ENCODE results near the gene PPME1.

PPME1 gene

GRCh38 chr11:74279256-74279655 is 108.2 kb downstream of the PPME1 start:
- DNase-seq (ENCODE audit: low read depth, low spot score): no peak

- no peak for DNase-seq (ENCODE audit: low read depth, low spot score)
These were observed 109.4 kb downstream of the PPME1 start for GRCh38 chr11:74280494-74280893.

GRCh38 chr11:74282421-74282820 is 111.3 kb downstream of the PPME1 start:
- no peak for DNase-seq (ENCODE audit: low read depth, low spot score)

GRCh38 chr11:74282914-74283371 is 111.9 kb downstream of the PPME1 start:
- peak; percentile 18 for DNase-seq (ENCODE audit: low read depth, low spot score)

DNA sequence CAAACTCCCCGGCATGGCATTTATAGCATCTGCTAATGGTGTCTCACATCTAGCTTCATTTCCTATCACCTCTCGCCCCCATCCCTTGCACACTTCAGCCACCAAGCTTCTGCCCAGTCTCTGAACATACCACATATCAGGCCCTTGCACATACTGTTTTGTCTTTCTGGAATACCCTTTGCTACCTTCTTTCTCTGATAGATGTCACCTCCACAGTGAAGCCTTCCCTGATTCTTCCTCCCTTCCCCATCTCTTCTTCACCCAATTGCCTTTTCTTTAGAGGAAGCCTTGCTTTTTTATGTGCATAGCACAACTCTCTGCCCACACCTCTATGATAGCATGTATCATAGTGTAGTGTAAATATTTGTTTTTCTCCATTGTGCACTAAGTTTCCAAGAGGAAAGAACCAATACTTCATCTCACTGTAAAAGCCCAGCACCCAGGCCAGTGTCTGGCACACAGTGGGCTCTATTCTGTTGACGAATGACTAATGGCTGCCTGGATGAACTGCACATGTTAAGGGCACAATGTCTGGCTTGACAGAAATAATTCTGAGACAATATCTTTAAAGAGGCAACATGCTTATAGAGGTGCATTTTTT is 112.6 kb downstream of the PPME1 start:
- no peak for DNase-seq (ENCODE audit: low read depth, low spot score)

GRCh38 chr11:74284466-74284865 is 113.4 kb downstream of the PPME1 start:
- no peak for DNase-seq (ENCODE audit: low read depth, low spot score)

DNA sequence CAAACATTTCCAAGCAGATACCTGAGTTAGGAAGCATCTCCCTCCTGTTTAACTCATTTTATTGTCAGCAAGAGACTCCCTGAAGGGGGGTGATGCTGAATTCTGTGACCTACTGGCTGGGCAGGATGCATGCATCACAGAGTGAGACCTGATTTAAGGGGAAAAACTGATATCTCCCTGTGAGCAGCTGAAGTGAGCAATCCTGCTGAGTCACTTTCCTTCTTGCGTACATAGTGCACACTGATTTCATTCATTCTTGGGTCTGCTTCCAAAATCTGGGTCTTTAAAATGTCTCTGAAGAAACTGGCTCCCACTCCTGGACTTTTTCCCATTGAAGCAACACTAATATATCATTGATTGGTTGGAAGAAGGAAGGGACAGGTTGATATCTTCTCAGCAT is 117.1 kb downstream of the PPME1 start:
- DNase-seq (ENCODE audit: low read depth, low spot score): peak; percentile 81

GRCh38 chr11:74288911-74289310 is 117.8 kb downstream of the PPME1 start:
- no peak for DNase-seq (ENCODE audit: low read depth, low spot score)

DNA sequence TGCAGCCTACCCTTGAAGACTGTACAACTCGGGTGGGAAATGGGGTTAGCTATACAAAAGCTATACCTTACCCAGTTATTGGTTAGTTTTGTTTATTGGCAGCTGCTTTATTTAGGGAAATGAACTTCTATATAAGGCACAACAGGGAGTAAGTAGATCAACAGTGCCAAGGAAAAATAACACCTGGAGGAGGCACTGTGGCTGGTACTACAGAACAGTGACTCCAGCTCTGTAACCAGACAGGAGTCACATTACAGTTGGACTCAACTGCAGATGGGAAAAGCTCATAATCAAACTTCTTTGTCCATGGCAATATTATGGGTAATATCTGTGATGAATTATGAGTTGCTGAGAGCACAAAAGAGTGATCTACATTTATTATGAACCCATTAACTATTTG is 126.4 kb downstream of the PPME1 start:
- DNase-seq (ENCODE audit: low read depth, low spot score): no peak

DNA sequence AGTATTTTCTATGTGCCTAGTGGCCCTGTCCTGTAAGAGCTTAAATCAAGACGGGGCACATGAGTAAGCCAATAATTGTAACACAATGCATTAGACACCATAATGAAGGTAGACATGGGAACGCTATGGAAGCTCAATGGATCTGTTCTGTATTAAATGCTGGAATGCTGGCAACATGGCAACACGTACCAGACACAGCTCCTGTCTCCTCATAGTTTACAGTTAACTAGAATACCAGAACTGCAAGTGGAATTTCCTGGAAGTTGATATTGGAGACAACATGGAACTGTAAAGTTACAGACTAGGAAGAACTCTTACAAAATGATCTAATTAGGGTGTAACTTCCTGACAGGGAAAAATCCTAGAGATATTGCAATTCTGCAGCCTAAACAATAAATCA is 127.9 kb downstream of the PPME1 start:
- DNase-seq (ENCODE audit: low read depth, low spot score): no peak

All from astrocyte of the hippocampus (primary cell).